GM21526 (cell line): ENCODE results near the gene ATP6V0A4.
"Not testable (repeated sequence)": the region's sequence is repeated elsewhere in the genome, so short reads cannot be mapped to it uniquely, and the experiment has no call there.

Experiments used
- ATAC-seq: cut with Tn5 transposase; IDR thresholded peaks from one replicate; pipeline ENCODE4 v1.9.1; 2021; ENCODE audit warnings: moderate library complexity; ENCODE audit not compliant: unreplicated experiment, low FRiP score

The ATP6V0A4 gene

DNA sequence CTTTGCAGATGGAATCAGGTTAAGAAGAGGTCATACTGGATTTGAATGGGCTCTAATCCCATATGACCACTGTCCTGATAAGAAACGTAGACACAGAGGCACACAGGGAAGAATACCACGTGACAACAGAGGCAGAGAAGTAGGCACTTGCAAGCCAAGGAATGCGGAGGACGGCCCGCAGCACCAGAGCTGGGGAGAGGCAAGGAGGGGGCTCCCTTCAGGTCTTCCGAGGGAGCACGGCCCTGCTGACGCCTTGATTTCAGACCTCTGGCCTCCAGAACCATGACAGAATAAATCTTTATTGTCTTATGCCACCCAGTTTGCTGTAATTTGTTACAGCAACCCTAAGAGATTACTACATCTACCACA, 44.9 kb downstream of the ATP6V0A4 start:
- ATAC-seq = no peak

DNA sequence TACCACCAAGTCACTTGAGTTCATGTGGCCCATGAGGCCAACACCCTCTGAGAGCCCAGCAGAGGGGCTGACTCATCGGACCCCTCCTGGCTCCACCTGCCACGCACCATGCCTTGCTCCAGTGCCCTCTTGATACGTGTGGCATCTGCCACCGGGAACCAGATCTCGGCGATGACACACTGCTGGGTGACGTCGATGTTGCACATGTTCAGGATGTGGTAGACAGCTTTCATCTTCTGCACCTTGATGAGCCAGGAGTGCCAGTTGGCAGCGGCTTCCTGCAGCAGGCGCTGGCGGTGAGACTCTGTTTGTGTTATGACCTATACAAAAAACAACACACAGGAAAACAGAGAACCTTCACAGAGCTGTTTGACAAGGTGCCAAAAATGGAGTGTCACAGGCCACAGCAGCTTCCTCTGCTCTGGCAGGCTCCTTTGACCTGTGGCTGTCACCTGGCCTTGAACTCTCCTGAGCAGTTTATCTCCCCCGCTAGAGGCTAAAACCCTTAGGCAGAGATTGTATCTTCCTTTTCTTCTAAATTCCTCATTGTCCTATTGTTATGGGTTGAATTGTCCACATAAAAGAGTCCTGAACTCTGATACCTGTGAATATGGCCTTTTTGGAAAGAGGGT, 45.4 kb downstream of the ATP6V0A4 start:
- ATAC-seq = no peak

DNA sequence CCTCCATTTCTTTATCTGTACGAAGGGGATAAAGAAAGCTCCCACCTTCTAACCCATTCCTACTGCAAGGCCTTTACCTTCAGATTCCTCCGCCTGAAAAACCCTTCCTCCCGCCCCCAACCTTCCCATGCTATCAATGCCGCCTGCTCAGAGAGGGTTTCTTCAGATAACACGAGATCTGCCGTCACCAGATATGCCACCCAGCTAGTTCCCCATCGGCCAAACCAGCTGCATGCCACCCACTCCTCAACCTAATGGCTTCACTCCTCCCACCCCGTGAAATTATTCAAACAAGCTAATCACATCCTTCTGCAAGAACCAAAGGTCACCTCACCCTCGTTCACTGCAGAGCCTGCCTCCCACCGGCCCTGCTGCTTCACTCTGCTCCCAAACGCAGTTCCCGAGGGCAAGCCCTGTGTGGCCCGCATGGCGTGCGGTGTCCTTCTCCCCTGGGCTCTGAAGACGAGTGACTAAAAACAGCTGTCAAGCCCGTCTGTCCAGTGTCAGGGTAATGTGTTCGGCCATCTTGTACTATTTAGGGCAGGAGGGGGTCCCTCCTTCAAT, 47.0 kb downstream of the ATP6V0A4 start:
- no peak for ATAC-seq

DNA sequence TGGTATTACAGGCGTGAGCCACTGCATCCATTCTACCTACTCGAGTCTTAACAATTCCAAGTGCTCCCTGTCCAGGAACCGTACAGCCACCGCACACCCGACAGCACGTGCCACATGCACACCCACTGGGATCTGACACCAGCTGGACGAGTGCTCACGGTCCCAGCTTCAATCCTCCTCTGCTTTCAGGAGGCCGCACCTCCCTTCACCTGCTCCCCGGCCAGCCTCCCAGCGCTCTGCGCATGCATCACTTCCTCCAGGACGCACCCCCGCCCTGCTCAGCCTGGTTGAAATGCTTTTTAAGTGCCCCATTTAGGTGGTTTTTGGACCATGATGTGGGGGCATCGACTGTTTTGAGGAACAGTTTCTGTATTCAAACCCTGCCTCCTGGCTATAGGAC, 47.5 kb downstream of the ATP6V0A4 start:
- no peak for ATAC-seq

DNA sequence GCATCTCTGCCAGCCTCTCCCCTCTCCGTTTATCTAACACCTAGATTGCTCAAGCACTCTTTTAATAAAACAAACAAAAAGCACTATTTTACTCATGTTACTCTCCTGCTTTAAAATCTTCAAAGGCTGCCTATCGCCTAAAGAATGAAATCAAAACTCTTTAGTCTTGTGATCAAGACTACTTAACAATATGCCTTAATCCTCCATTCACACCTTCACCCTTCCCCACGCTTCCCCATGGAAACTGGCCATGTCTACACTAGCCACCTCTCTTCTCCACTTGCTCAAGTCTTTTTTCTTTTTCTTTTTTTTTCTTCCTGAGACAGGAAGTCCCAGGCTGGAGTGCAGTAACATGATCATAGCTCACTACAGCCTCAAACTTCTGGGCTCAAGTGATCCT, 48.0 kb downstream of the ATP6V0A4 start:
- no peak for ATAC-seq

DNA sequence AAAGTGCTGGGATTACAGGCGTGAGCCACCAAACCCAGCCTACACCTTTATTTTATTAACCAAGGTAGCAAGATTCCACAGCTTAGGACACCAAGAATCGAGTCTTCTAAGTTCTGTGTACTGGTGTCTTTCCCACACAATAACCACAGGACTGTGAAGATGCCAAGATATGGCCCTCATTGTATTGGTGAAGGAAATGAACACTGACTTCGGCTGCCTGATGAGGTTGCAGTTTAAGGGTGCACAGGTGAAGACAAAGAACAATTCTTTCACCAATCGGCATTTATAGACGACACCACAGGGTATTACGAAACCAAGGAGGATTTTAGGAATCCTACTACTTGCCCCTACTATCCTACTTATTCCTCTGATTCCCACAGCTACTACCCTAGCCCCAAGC, 49.3 kb downstream of the ATP6V0A4 start:
- ATAC-seq = no peak

DNA sequence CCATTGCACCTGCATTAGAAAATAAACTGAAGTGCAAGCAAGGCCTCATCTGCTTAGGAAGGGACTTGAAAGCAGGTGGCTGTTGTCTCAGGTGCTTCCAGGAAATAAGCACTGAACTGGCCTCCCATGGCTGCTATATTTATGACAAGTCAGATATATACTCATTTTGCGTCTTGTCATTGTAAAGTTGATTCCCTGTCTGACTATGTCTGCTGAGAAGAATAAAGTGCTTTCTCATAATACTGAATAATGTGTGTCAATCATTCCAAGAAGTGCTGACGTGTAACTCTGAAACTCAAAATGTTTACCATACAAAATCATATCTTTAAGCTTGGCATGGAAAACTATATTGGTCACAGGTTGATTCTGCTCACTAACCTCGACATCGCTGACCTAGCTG, 51.9 kb downstream of the ATP6V0A4 start:
- no peak for ATAC-seq

DNA sequence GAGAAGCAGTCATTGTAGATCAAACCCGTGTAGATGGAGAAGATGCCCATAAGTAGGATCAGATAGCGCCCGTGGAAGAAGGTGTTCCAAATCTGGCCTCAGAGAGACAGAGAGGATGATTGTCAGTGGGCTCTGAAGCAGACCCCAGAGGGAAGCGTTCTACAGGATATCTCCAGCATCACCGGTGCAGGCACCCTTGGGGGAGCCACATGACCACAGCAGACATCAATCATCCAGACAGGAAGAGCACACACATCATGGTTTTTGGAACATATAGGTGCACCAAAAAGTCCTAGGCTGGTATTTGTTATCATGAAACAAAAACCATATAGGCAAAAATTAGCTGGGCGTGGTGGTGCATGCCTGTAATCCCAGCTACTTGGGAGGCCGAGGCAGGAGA, 52.8 kb downstream of the ATP6V0A4 start:
- no peak for ATAC-seq

DNA sequence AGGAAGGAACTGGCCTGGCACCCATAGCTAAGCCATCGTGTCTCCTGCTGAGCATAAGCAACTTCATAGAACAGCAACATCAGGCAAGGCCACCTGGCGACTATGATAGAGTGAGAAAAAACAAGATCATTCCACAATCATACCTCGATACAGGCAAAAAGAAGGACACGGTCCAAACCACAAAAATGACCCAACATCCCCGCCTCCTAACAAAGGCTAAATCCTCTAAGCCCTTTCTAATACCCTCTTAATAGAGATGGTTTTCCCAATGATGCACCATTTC, 56.6 kb downstream of the ATP6V0A4 start:
- ATAC-seq = no peak

DNA sequence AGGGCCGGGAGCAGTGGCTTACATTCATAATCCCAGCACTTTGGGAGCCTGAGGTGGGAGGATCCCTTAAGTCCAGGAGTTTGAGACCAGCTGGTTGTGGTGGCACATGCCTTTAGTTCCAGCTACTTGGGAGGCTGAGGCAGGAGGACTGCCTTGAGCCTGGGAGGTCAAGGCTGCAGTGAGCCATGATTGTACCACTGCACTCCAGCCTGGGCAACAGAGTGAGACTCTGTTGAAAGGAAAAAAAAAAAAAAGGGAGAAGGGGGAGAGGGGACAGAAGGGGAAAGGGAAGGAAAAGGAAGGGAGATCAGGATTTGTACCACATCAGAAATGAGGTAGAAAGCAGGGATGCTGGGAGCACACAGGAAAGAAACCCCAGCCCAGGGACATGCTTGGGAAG, 58.1 kb downstream of the ATP6V0A4 start:
- no peak for ATAC-seq

DNA sequence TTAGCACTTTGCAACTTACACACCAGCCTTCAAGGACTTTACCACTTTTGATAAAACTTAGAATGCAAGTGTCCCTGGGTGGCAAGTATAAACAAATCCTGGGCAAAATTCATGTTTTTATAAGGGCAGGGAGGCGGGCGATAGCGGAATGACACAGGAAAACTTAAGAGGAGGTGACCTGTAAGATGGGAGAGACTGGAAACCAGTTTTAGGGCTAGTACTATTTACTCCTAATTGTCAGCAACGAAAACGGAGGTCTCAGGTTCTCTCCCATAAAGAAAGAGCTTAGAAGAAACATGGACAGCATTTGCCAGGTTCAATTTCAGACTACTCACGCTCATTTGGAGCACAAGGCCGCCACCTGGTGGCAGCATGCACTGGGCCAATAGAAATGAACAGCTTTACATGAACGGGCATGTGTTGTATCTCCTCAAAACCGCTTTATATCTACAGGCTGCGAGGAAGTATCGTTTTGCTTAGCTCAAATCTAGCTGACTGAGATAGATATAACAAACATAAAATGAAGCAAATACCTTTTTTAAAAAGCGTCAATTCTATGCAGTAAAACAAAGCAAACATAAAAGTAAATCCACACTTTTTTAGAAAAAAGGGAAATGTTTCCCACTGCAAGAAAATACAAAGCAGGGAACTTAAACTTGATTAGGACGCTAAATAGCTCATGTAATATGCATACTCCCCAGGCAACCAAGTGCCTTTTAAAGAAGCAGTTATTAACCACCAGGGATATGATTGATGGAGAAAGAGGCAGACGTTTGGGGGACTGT, 59.3 kb downstream of the ATP6V0A4 start:
- ATAC-seq = peak; percentile 86

DNA sequence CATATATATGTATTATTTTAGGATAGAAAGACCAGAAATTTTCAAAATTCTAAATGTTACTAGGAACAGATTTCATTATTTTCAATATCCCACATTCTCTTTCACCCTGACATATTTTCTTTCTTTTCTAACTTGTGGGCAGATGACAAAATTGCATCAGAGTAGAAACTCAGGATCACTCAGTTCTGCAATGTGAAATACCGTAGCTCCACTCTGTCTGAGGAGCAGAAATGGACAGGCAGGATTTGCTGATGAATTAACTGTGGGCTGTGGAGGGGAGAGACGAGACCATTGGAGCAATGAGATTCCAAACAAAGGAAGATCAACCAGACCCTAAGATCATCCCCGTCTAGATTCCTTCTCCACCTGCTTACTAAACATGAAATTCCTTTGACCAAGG, 59.9 kb downstream of the ATP6V0A4 start:
- ATAC-seq = no peak

DNA sequence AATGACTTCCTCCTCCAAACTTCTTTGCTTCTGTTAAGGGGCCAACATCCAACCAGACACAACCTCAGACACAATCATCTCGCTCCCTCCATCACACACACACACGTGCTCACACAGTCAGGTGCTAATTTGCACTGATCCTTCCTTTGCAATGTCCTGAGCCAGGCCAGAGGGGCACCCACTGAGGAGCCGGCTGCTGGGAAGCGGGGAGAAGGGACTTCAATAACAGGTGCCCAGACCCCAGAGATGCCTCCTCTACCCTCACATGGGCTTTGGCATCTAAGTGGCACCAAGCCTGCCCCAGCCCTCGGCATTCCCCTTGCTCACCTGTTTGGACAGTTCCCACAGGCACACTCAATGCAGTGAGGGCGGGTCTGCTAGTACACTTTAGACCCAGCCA, 62.6 kb downstream of the ATP6V0A4 start:
- no peak for ATAC-seq

DNA sequence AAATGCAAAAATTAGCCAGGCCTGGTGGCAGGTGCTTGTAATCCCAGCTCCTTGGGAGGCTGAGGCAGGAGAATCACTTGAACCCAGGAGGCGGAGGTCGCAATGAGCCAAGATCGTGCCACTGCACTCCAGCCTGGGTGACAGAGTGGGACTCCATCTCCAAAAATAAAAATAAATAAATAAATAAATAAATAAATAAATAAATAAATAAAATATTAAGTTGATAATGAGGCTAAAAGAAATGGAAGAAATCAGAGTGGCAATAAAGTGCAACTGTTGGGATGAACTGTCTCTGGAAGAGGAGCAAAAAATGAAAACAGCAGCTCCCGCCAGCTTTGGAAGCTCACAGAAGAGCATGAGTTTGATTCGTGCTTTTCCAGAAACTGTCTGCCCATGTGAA, 66.3 kb downstream of the ATP6V0A4 start:
- not testable (repeated sequence) for ATAC-seq

DNA sequence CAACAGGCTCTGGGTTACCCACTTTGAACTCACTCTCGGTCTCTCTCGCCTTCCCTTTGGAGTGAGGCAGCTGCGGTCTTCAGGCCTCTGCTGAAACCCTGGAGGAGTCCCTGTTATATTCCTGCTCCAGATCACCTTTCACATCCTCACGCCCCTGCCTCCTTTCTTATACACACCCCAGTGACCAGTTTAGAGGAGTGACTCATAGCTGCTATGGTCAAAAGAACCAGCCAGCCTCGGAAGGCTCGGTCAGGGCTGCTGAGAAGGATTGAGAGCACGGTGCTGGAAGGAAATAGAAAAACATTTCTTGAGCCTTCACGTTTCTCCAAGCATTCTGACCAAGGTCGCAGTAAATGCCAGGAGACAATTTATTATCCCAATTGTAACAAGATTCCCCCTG, 68.6 kb downstream of the ATP6V0A4 start:
- no peak for ATAC-seq

DNA sequence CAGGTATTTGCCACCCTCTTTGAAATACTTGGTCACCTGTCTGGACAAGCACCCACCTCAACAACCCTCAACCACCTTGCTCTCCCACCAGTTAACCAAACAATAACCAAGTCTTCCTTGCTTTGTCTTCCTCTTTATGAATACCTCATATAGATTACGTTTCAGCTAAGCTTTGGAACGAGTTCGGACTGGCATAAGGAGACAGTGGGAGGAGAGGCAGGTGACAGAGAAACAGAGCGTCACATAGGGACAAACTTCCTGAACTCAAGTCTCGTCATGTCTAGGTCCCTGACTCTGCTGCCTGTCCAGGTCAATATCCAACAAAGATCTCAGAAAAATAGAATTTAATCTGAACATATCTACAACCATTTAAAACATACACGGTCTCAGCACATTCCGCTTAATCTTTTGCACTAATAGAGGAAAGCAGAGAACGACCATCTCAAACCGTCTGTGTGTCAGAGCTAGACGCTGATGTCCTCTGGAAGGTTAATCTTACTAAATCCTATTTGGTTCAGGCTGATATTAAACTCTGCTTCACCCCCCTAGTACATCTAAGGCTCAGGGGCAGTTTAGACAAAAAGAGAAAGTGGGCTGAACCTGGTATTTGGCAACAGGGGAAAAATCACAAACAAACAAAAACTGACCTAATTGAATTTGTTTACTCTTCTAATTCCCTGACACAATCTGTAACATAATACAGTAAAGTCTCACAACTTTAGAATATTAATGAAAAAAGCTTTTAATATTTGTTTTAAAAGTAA, 70.5 kb downstream of the ATP6V0A4 start:
- no peak for ATAC-seq

DNA sequence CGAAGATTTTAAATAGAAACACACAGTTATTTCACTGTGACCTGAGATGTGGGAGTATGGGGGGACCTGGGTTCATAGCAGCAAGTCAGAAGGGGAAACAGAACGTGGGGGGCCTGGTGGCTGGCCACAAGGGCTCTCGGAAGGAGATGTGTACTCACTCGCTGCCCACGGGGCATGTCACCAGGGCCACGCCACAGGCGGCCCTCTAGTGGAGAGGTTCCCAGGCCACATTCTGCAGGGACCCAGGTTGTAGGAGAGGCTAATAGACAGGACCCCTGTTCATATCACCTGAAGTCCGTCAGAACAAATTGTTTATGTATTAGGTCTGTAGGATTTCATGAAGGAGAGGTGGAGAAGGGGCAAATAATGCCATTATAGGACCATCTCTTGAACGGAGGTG, 71.7 kb downstream of the ATP6V0A4 start:
- ATAC-seq = no peak

DNA sequence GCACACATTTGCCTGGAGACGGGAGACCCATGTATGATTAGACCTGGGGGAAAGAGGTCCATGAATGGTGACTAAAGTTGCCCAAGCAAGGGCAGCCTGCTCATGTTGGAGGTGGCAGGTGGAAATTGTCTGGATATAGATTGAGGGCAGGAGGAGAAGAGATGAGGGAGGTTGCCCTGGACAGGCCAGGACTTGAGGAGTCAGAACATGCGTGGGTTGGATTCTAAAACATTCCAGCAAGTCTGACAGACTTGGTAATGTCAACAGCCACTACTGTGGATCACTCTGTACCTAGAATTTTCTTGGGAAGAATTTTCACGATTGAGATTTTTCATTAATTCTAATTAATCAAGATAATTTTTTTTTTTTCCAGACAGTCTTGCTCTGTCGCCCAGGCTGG, 77.7 kb downstream of the ATP6V0A4 start:
- no peak for ATAC-seq

DNA sequence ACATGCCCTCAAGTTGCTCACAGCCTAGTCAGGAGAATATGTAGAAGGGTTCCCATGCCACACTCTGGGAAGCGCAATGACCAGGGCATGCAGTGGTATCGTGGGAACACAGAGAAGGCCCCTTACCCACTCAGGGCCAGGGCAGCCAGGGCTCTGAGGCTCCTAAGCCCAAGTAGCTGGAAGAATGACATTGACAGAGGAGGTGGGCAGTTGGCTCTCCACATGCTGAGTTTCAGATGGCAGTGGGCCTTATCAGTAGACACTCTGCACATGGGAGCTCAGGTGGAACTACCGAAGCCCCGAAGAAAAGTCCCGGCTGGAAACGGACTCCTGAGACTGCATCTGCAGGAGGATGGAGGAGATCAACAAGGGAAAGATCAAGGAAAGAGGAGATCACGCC, 81.1 kb downstream of the ATP6V0A4 start:
- no peak for ATAC-seq

DNA sequence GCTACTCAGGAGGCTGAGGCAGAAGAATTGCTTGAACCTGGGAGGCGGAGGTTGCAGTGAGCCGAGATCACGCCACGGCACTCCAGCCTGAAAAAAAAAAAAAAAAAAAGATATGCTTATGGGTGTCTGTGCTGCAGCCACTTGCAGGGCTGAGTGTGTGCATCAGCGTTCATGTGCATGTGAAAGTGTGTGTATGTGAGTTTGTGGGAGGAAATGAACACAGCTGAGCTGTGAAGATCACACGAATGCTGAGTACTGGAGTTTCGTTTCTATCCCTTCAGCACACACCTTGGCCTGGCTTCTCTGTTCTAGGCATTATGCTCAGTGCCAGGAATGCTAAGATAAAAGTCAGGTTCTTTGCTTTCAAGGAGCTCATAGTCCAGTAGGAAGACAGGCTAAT, 84.8 kb downstream of the ATP6V0A4 start:
- ATAC-seq = no peak

DNA sequence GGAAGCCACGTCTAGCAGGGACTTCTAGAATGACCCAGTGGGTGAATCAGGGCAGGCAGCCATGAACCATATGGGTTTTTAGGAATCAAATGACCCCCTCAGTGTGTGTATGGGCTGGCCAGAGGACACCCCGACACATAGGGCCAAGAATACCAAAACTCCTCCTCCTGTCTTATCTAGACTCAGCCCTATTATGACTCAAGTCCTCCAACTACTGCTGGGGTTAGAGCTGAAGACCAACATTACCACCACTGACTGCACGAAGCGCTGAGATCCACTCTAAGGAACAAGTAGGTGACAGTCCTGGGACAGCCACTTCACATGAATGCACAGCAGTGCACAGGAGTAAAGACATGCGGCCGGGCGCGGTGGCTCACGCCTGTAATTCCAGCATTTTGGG, 85.3 kb downstream of the ATP6V0A4 start:
- ATAC-seq = no peak
